ENCODE data around the gene ANO8. TPM values are rescaled to one million over a fixed set of nuclear protein-coding genes. Genes with fewer than 3 reads are reported as not detected.
"Not testable (repeated sequence)": the region's sequence is repeated elsewhere in the genome, so short reads cannot be mapped to it uniquely, and the experiment has no call there.

The ANO8 gene
- polyA plus RNA-seq = 10 to 100 TPM in 1 of 3 donors, 1 to 10 TPM in 2; 5.6 to 15.8 (median 6.3) TPM

GRCh38 chr19:17334414-17335409, at the start of gene ANO8:
Gene ANO8, minus strand, starts transcription at chr19:17334855. Its CDS starts 185 bp downstream, at chr19:17334670.
- no peak within 1 kb of the TSS for H3K27ac ChIP-seq (ENCODE audit: low read depth, low read length)
- 2 to 4% (median 3%) methylated on average over 67 to 86 of the region's 86 CpGs for WGBS, 3 donors

GRCh38 chr19:17380426-17381138, 45.9 kb upstream of the ANO8 start:
- WGBS, 3 donors = 89 to 98% (median 97%) methylated on average over 5 of the region's 5 CpGs
- no peak overlapping the region for H3K27ac ChIP-seq (ENCODE audit: low read depth, low read length)

GRCh38 chr19:17379221-17379631, 44.6 kb upstream of the ANO8 start:
- H3K27ac ChIP-seq (ENCODE audit: low read depth, low read length) = no peak overlapping the region
- WGBS, 3 donors = 23 to 35% (median 35%) methylated on average over 14 of the region's 14 CpGs

- WGBS, 3 donors = 55 to 66% (median 56%) methylated on average over 13 of the region's 13 CpGs
- no peak overlapping the region for H3K27ac ChIP-seq (ENCODE audit: low read depth, low read length)
These were observed 43.6 kb upstream of the ANO8 start for GRCh38 chr19:17378271-17378670.

- H3K27ac ChIP-seq (ENCODE audit: low read depth, low read length) = no peak within 1 kb of the TSS
- 35 to 59% (median 36%) methylated on average over 38 to 39 of the region's 39 CpGs for whole genome bisulfite sequencing, 3 donors
These were observed 42.4 kb upstream of the ANO8 start, which contains the start of gene PLVAP for GRCh38 chr19:17376935-17377600. Gene PLVAP, minus strand, starts transcription at chr19:17377342. Its CDS starts 54 bp downstream, at chr19:17377288.

GRCh38 chr19:17370026-17370587, 35.5 kb upstream of the ANO8 start:
- 22 to 35% (median 27%) methylated on average over 8 of the region's 8 CpGs for WGBS, 3 donors
- no peak overlapping the region for H3K27ac ChIP-seq (ENCODE audit: low read depth, low read length)

- 90 to 95% (median 91%) methylated on average over 22 of the region's 22 CpGs for WGBS, 3 donors
- no peak overlapping the region for H3K27ac ChIP-seq (ENCODE audit: low read depth, low read length)
These were observed 30.7 kb upstream of the ANO8 start for GRCh38 chr19:17365361-17365760.

GRCh38 chr19:17363852-17364605, 29.4 kb upstream of the ANO8 start:
- 87 to 89% (median 88%) methylated on average over 20 of the region's 20 CpGs for WGBS, 3 donors
- H3K27ac ChIP-seq (ENCODE audit: low read depth, low read length) = not testable (repeated sequence)

GRCh38 chr19:17359905-17360800, 25.5 kb upstream of the ANO8 start:
- no peak overlapping the region for H3K27ac ChIP-seq (ENCODE audit: low read depth, low read length)
- WGBS, 3 donors = 74 to 88% (median 81%) methylated on average over 6 of the region's 6 CpGs

- 64 to 72% (median 67%) methylated on average over 6 to 7 of the region's 7 CpGs for WGBS, 3 donors
- H3K27ac ChIP-seq (ENCODE audit: low read depth, low read length) = no peak overlapping the region
These were observed 23.7 kb upstream of the ANO8 start for GRCh38 chr19:17358395-17358794.

- 42 to 76% (median 65%) methylated on average over 11 of the region's 11 CpGs for WGBS, 3 donors
- H3K27ac ChIP-seq (ENCODE audit: low read depth, low read length) = peak overlapping the region; percentile 6
These were observed 23.1 kb upstream of the ANO8 start for GRCh38 chr19:17357724-17358123.

GRCh38 chr19:17357078-17357666, 22.5 kb upstream of the ANO8 start:
- no peak overlapping the region for H3K27ac ChIP-seq (ENCODE audit: low read depth, low read length)
- 75 to 81% (median 77%) methylated on average over 7 of the region's 7 CpGs for WGBS, 3 donors

GRCh38 chr19:17353386-17353785, 18.7 kb upstream of the ANO8 start:
- no peak overlapping the region for H3K27ac ChIP-seq (ENCODE audit: low read depth, low read length)
- WGBS, 3 donors = 66 to 80% (median 76%) methylated on average over 8 of the region's 8 CpGs

- no peak overlapping the region for H3K27ac ChIP-seq (ENCODE audit: low read depth, low read length)
- WGBS, 3 donors = 31 to 37% (median 35%) methylated on average over 14 of the region's 14 CpGs
These were observed 18.1 kb upstream of the ANO8 start for GRCh38 chr19:17352608-17353280.

GRCh38 chr19:17351815-17352435, 17.3 kb upstream of the ANO8 start:
- no peak overlapping the region for H3K27ac ChIP-seq (ENCODE audit: low read depth, low read length)
- WGBS, 3 donors = 82 to 89% (median 86%) methylated on average over 42 to 45 of the region's 45 CpGs

Measured in adipose tissue (tissue), 3 donors.